NCI-H82 treated with DMSO at 0.1 percent for 48 hours (cell line): ENCODE data around the gene TPRA1.
"Not testable (repeated sequence)": the region's sequence is repeated elsewhere in the genome, so short reads cannot be mapped to it uniquely, and the experiment has no call there.

Experiments used
- DNase-seq: peaks from one replicate; lab custom pipeline; 2025; ENCODE audit not compliant: unreplicated experiment; lab: John Stamatoyannopoulos, UW

Gene TPRA1

GRCh38 chr3:127616836-127617605, 26.5 kb upstream of the TPRA1 start:
- no peak for DNase-seq

GRCh38 chr3:127615631-127616305, 25.2 kb upstream of the TPRA1 start:
- DNase-seq, result no peak

GRCh38 chr3:127614928-127615589, 24.5 kb upstream of the TPRA1 start:
- no peak for DNase-seq

GRCh38 chr3:127613406-127613805, 22.9 kb upstream of the TPRA1 start:
- DNase-seq, result no peak

- no peak for DNase-seq
These were observed 22.4 kb upstream of the TPRA1 start for GRCh38 chr3:127612966-127613365.

GRCh38 chr3:127611251-127611650, 20.7 kb upstream of the TPRA1 start:
- no peak for DNase-seq

- DNase-seq, result no peak
These were observed 19.6 kb upstream of the TPRA1 start for GRCh38 chr3:127610105-127610504.

- no peak for DNase-seq
These were observed 17.8 kb upstream of the TPRA1 start for GRCh38 chr3:127608362-127608718.

- no peak for DNase-seq
These were observed 17.3 kb upstream of the TPRA1 start for GRCh38 chr3:127607675-127608361.

- no peak for DNase-seq
These were observed 16.6 kb upstream of the TPRA1 start for GRCh38 chr3:127606981-127607595.

GRCh38 chr3:127606086-127606805, 15.7 kb upstream of the TPRA1 start:
- DNase-seq, result no peak

- not testable (repeated sequence) for DNase-seq
These were observed 15.0 kb upstream of the TPRA1 start for GRCh38 chr3:127605547-127605946.

GRCh38 chr3:127604546-127605165, 14.1 kb upstream of the TPRA1 start:
- no peak for DNase-seq

GRCh38 chr3:127604035-127604434, 13.5 kb upstream of the TPRA1 start:
- DNase-seq, result no peak

- no peak for DNase-seq
These were observed 10.4 kb upstream of the TPRA1 start for GRCh38 chr3:127600749-127601456.

- no peak for DNase-seq
These were observed 8.5 kb upstream of the TPRA1 start for GRCh38 chr3:127598841-127599570.

GRCh38 chr3:127597020-127597771, 6.7 kb upstream of the TPRA1 start:
- peak; percentile 74 for DNase-seq

- DNase-seq, result no peak
These were observed 4.8 kb upstream of the TPRA1 start for GRCh38 chr3:127595303-127595702.
